H9 (cell line): Measurements from ENCODE around the gene GATA6. TPM values are rescaled to one million over a fixed set of nuclear protein-coding genes. Genes with fewer than 3 reads are reported as not detected.

Experiments
- DNase-seq: peaks from one replicate; pipeline ENCODE4 v3.0.0-alpha.2; 2017
- H2AFZ ChIP-seq: one replicate; pipeline ENCODE4 v1.6.1; 2013; ENCODE audit warnings: mild to moderate bottlenecking, low read length, control low read depth, moderate library complexity
- H2AK5ac ChIP-seq: 2 replicates; pipeline ENCODE4 v1.6.1; 2013; ENCODE audit warnings: low read length, control low read depth, mixed read lengths; ENCODE audit not compliant: insufficient read length
- H2BK120ac ChIP-seq: one replicate; pipeline ENCODE4 v1.6.1; 2013; ENCODE audit warnings: low read depth, mild to moderate bottlenecking, low read length, control low read depth, inconsistent platforms; ENCODE audit not compliant: poor library complexity, severe bottlenecking
- H2BK12ac ChIP-seq: 2 replicates; pipeline ENCODE4 v1.6.1; 2013; ENCODE audit warnings: low read length, control low read depth, mixed read lengths, low read depth; ENCODE audit not compliant: insufficient read length
- H2BK15ac ChIP-seq: 2 replicates; pipeline ENCODE4 v1.6.1; 2013; ENCODE audit warnings: low read depth, low read length, control low read depth
- H2BK20ac ChIP-seq: one replicate; pipeline ENCODE4 v1.6.1; 2013; ENCODE audit warnings: low read depth, mild to moderate bottlenecking, low read length, control low read depth, inconsistent platforms; ENCODE audit not compliant: poor library complexity, severe bottlenecking
- H2BK5ac ChIP-seq: 2 replicates; pipeline ENCODE4 v1.6.1; 2013; ENCODE audit warnings: low read length, control low read depth, mixed read lengths; ENCODE audit not compliant: insufficient read length
- H3K14ac ChIP-seq: 2 replicates; pipeline ENCODE4 v1.6.1; 2013; ENCODE audit warnings: low read length, control low read depth; ENCODE audit not compliant: insufficient read depth
- H3K18ac ChIP-seq: 2 replicates; pipeline ENCODE4 v1.6.1; 2013; ENCODE audit warnings: low read depth, mild to moderate bottlenecking, mixed read lengths, low read length, control low read depth; ENCODE audit not compliant: insufficient read length
- H3K23ac ChIP-seq: 2 replicates; pipeline ENCODE4 v1.6.1; 2013; ENCODE audit warnings: low read length, control low read depth, mixed read lengths, low read depth; ENCODE audit not compliant: insufficient read length
- H3K23me2 ChIP-seq: 2 replicates; pipeline ENCODE4 v1.6.1; 2013; ENCODE audit warnings: low read depth, mild to moderate bottlenecking, mixed read lengths, low read length, control low read depth; ENCODE audit not compliant: insufficient read length, poor library complexity, severe bottlenecking
- H3K27ac ChIP-seq: 2 replicates; pipeline ENCODE4 v1.5.1; 2013; ENCODE audit warnings: low read length, control low read depth, mixed read lengths, low read depth; ENCODE audit not compliant: insufficient read length
- H3K27me3 ChIP-seq: 2 replicates; pipeline ENCODE4 v1.6.1; 2013; ENCODE audit warnings: low read length, control low read depth, inconsistent platforms; ENCODE audit not compliant: insufficient read depth
- H3K4ac ChIP-seq: 2 replicates; pipeline ENCODE4 v1.6.1; 2013; ENCODE audit warnings: low read depth, mild to moderate bottlenecking, control low read depth, inconsistent platforms, low read length, moderate library complexity
- H3K4me1 ChIP-seq: 2 replicates; pipeline ENCODE4 v1.6.1; 2013; ENCODE audit warnings: low read length, control low read depth, inconsistent platforms; ENCODE audit not compliant: insufficient read depth
- H3K4me2 ChIP-seq: 2 replicates; pipeline ENCODE4 v1.6.1; 2013; ENCODE audit warnings: low read length, control low read depth, mixed read lengths; ENCODE audit not compliant: insufficient read length, insufficient read depth
- H3K56ac ChIP-seq: 2 replicates; pipeline ENCODE4 v1.6.1; 2013; ENCODE audit warnings: low read depth, mild to moderate bottlenecking, mixed read lengths, low read length, control low read depth; ENCODE audit not compliant: insufficient read length
- H3K79me1 ChIP-seq: 2 replicates; pipeline ENCODE4 v1.6.1; 2013; ENCODE audit warnings: low read depth, mild to moderate bottlenecking, moderate library complexity, low read length, control low read depth, inconsistent platforms; ENCODE audit not compliant: insufficient read depth, poor library complexity, severe bottlenecking
- H3K79me2 ChIP-seq: 2 replicates; pipeline ENCODE4 v1.6.1; 2013; ENCODE audit warnings: low read length, control low read depth, inconsistent platforms; ENCODE audit not compliant: insufficient read depth
- H3K9ac ChIP-seq: 2 replicates; pipeline ENCODE4 v1.6.1; 2013; ENCODE audit warnings: low read length, control low read depth, mixed read lengths; ENCODE audit not compliant: insufficient read length; ENCODE audit errors: extremely low read depth
- H3K9me3 ChIP-seq: one replicate; pipeline ENCODE4 v1.6.1; 2013; ENCODE audit warnings: low read depth, low read length, inconsistent platforms; ENCODE audit not compliant: control insufficient read depth
- H3T11ph ChIP-seq: one replicate; pipeline ENCODE4 v1.6.1; 2013; ENCODE audit warnings: mild to moderate bottlenecking, low read length, control low read depth, inconsistent platforms
- H4K20me1 ChIP-seq: one replicate; pipeline ENCODE4 v1.6.1; 2013; ENCODE audit not compliant: control insufficient read depth, insufficient read length, insufficient read depth
- H4K5ac ChIP-seq: 2 replicates; pipeline ENCODE4 v1.6.1; 2013; ENCODE audit warnings: low read depth, mild to moderate bottlenecking, mixed read lengths, low read length, control low read depth; ENCODE audit not compliant: insufficient read length
- H4K8ac ChIP-seq: replicated peaks from 2 replicates; pipeline ENCODE4 v1.6.1; 2013; ENCODE audit warnings: low read length, control low read depth, mixed read lengths, low read depth; ENCODE audit not compliant: insufficient read length
- H4K91ac ChIP-seq: 2 replicates; pipeline ENCODE4 v1.6.1; 2013; ENCODE audit warnings: low read depth, mild to moderate bottlenecking, moderate library complexity, mixed read lengths, low read length, control low read depth; ENCODE audit not compliant: insufficient read length
- H3K27ac Mint-ChIP-seq, 3 experiments: 2 replicates in 2 of 3; 3 replicates in 1 of 3; pipeline ENCODE4 v1.8.0; 2020 to 2021; ENCODE audit warnings: mixed read lengths in 3 of 3, mild to moderate bottlenecking in 1 of 3, moderate library complexity in 1 of 3
- H3K27me3 Mint-ChIP-seq: 2 replicates; pipeline ENCODE4 v1.8.0; 2021; ENCODE audit warnings: low read depth, mild to moderate bottlenecking, moderate library complexity, mixed read lengths
- H3K36me3 Mint-ChIP-seq, 3 experiments: 2 replicates in 2 of 3; 3 replicates in 1 of 3; pipeline ENCODE4 v1.8.0; 2020 to 2021; ENCODE audit warnings: low read depth in 3 of 3, mixed read lengths in 3 of 3; ENCODE audit not compliant: insufficient read depth in 1 of 3
- H3K4me1 Mint-ChIP-seq, 2 experiments: 2 replicates each; pipeline ENCODE4 v1.8.0; 2020; ENCODE audit warnings: mixed read lengths in 2 of 2
- H3K4me3 Mint-ChIP-seq, 2 experiments: 2 replicates in 1 of 2; 3 replicates in 1 of 2; pipeline ENCODE4 v1.8.0; 2020 to 2021; ENCODE audit warnings: mild to moderate bottlenecking in 2 of 2, mixed read lengths in 2 of 2, moderate library complexity in 1 of 2
- H3K9me3 Mint-ChIP-seq, 2 experiments: 2 replicates in 1 of 2; 3 replicates in 1 of 2; pipeline ENCODE4 v1.8.0; 2020; ENCODE audit warnings: mild to moderate bottlenecking in 2 of 2, mixed read lengths in 2 of 2, moderate library complexity in 1 of 2
- WGBS: extraction: QIAGEN DNeasy Blood & Tissue Kit; methylation state at CpG from one replicate; pipeline ENCODE4 v1.1.7; 2013; ENCODE audit warnings: missing lambda C conversion rate, low lambda C conversion rate, mixed read lengths; ENCODE audit not compliant: insufficient read length; ENCODE audit errors: extremely low coverage; 5-methylcytosine and 5-hydroxymethylcytosine counted together
- total RNA-seq: library from RNA; stranded (reverse); gene quantifications from 2 replicates; pipeline ENCODE4 v1.2.1, GENCODE V29; 2021
- TF ChIP-seq, protein P1 (sequence below): fragments of 200-600 bp; sonication (generic); conservative IDR thresholded peaks from 3 replicates; pipeline ENCODE4 v1.8.0; 2021; ENCODE audit warnings: antibody characterized with exemption, mild to moderate bottlenecking

The GATA6 gene
- total RNA-seq, 1 experiment from 2014 or later, result not detected

DNA sequence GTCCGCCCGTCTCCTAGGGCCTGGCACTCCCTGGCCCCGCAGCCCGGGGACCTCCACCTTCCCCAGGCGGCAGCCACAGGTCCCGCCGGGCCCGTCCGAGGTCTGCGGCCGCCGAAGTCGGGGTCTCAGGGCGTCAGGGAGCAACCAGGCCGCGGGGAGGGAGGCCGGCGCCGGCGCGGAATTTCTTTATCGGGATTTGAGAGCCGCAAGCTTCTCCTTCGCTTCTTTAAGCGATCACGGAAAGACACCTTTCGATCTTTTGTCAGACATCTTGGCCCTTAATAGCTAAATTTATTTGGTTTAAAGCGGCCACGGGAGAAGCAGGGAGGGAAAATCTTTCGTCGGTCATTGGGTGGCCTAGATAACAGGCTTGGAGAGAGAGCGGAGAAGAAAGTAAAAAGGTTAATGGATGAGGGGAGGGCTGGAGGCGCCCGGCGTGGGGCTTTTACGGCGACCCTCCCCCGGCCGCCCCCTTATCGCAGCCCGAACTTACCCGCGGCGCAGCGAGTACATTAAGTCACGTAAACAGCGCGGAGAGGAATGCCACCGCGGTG is 4.3 kb upstream of the GATA6 start:
- Histone ChIP-seq H3K79me1 (no peaks in the 10 kb centered on the region), H3K18ac (no peak overlapping the region), H4K20me1 (no peaks in the 10 kb centered on the region), H4K5ac (no peak overlapping the region), H4K91ac (no peak overlapping the region), H3K23ac (no peak overlapping the region), H2BK12ac (no peak overlapping the region), H3K79me2 (no peaks in the 10 kb centered on the region), H2AFZ (no peak overlapping the region), H3K27ac (no peak overlapping the region), H3K14ac (no peak overlapping the region), H2BK120ac (no peak overlapping the region), H3K27me3 (peaks cover 74% of the 10 kb centered on the region), H4K8ac (no peak overlapping the region), H3K4ac (no peak overlapping the region), H3K23me2 (peaks cover 31% of the 10 kb centered on the region), H3T11ph (no peak overlapping the region), H3K56ac (no peak overlapping the region), H3K9me3 (no peaks in the 10 kb centered on the region), H3K4me1 (0 out of 2 replicates have a peak, but pooled peaks cover 2% of the 10 kb centered on the region), H3K4me2 (peak overlapping the region; percentile 24), H2AK5ac (no peak overlapping the region), H2BK20ac (no peak overlapping the region), H2BK15ac (no peak overlapping the region), H3K9ac (no peak overlapping the region), H2BK5ac (no peak overlapping the region)
- Mint-ChIP-seq H3K36me3 (no peaks in the 10 kb centered on the region), H3K4me3 (peak overlapping the region; percentile 46 to 84), H3K27ac (peak overlapping the region in 1 of 3 experiments; percentile 58; a peak in 1 of 7 replicates), H3K4me1 (peaks cover 25 to 31% of the 10 kb centered on the region in 2 experiments), H3K27me3 (peaks cover 97% of the 10 kb centered on the region), H3K9me3 (no peaks in the 10 kb centered on the region; a peak in 2 of 5 replicates)
- TF ChIP-seq, protein P1, sequence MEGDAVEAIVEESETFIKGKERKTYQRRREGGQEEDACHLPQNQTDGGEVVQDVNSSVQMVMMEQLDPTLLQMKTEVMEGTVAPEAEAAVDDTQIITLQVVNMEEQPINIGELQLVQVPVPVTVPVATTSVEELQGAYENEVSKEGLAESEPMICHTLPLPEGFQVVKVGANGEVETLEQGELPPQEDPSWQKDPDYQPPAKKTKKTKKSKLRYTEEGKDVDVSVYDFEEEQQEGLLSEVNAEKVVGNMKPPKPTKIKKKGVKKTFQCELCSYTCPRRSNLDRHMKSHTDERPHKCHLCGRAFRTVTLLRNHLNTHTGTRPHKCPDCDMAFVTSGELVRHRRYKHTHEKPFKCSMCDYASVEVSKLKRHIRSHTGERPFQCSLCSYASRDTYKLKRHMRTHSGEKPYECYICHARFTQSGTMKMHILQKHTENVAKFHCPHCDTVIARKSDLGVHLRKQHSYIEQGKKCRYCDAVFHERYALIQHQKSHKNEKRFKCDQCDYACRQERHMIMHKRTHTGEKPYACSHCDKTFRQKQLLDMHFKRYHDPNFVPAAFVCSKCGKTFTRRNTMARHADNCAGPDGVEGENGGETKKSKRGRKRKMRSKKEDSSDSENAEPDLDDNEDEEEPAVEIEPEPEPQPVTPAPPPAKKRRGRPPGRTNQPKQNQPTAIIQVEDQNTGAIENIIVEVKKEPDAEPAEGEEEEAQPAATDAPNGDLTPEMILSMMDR, result no peak
- no CpG with 5 or more reads among the region's 50 CpGs for WGBS
- peak; percentile 35 for DNase-seq
